NAMALWA (cell line): ENCODE measurements around the gene CENPW.

Source experiments
- DNase-seq: peaks from one replicate; pipeline ENCODE4 v3.0.0-alpha.2; 2015; ENCODE audit warnings: low spot score

CENPW gene

GRCh38 chr6:126339796-126340609, at the start of gene CENPW:
Gene CENPW, plus strand, starts transcription at chr6:126340115. Its CDS starts 159 bp downstream, at chr6:126340274.
- peak; percentile 97 for DNase-seq

GRCh38 chr6:126293891-126294524, 45.9 kb upstream of the CENPW start:
- no peak for DNase-seq

DNA sequence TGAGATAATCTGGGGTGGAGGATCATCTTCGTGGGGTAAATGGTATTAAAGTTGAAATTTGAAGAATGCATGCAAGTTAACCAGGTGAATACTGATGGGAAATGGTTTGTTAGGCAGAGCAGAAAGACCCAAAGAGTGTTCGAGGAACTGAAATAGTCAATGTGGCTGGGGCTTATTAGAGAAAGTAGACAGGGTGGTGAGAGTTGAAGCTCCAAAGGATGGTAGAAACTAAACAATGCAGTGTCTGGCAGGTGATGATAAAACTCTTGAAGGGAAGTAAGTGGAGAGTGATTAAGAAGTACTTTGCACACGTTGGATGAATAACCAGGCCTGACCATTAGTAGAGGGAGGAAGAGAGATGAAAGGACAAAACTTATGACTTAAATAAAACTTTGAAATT, 39.8 kb upstream of the CENPW start:
- no peak for DNase-seq

DNA sequence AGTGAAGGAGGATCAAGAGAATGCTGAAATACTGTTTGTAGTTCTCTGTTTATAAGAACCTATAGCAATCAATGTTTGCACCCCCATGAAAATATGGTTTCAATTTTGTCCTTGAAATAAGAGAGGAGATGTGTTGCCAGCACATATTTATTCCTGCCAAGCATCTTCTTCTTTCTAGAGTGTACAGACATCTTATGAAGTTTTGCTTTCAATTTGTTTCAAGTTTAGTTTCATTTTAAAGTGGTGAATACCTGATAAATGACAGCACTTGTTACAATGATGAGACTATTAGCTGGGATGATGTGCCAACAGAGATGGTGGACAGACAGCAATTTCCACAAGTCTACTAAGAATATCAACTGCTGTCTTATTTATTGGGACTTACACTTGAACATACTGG, 39.2 kb upstream of the CENPW start:
- DNase-seq = no peak

DNA sequence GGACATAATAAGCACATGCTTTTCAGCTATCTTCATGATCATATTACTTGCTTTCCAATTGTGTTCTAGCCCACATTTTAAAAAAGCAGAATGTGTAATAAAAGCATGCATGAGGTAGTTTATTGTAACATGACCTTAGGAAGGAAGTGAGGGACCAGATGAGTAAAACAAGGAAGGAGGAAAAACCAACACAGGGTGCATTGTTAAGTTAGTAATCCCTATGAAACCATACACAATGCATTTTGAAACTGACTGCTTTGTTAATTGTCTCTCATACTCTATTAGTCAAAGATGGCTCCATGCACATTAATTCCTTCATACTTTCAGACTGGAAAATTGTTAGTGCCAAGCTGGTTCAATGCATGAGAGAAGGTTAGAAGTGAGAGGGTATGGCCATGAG, 37.7 kb upstream of the CENPW start:
- DNase-seq = no peak

- DNase-seq = no peak
These were observed 32.1 kb upstream of the CENPW start for GRCh38 chr6:126307849-126308248.

DNA sequence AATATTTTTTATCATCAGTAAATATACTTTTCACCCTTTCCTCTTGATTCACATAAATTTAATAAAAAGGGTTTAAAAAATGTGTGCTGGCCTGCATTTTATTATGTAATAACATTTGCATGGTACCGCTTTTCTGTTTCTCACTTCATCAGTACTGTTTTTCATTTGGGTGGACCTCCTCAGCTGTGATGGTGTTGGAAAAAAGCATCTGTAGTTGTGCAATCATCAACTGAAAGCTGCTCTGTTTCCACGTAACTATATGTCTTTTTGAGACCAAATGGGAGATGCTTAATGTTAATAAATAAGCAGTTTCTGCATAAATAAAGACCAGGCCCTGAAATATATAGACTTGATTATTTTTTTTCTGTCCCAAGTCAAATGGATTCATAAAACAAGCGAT, 31.6 kb upstream of the CENPW start:
- no peak for DNase-seq

- DNase-seq = peak; percentile 28
These were observed 27.8 kb upstream of the CENPW start for GRCh38 chr6:126312013-126312665.

- no peak for DNase-seq
These were observed 26.0 kb upstream of the CENPW start for GRCh38 chr6:126313941-126314340.

GRCh38 chr6:126318797-126319196, 21.1 kb upstream of the CENPW start:
- no peak for DNase-seq

DNA sequence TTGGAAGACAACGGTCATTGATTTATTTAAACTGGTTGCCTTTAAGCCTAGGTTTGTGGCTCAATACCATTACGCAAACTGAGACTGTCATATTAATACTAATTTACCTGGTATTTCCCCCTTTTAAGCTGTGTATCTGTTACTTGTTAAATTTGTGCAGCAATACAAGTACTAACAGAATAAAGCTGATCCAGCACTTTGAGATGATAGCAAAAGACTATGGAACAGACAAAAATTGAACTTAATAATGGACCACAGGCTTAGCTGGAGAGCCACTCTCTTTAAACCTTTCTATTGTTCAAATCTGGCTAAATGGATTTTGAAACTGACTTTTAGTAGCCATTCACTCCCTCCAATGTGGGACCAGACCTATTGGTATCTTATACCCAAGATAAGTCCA, 6.2 kb upstream of the CENPW start:
- DNase-seq = no peak

GRCh38 chr6:126335210-126335609, 4.7 kb upstream of the CENPW start:
- no peak for DNase-seq

DNA sequence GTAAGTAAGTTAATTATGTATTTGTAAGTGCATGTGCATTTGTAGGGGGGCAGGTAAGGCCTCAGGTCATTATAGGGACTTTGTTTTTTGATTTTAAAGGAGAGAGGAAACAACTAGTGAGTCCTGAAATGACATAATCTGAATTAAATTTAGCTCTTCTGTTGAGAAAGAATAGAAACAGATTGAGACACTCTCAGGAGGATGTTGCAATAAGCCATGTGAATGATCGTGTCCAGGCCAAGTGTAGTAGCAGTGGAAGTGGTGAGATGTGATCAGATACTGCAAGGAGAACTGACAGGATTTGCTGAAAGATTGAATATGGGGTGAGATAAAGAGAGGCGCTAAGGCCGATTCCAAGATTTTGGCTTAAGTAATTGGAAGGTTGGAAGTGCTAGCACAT, 2.6 kb upstream of the CENPW start:
- DNase-seq = no peak

DNA sequence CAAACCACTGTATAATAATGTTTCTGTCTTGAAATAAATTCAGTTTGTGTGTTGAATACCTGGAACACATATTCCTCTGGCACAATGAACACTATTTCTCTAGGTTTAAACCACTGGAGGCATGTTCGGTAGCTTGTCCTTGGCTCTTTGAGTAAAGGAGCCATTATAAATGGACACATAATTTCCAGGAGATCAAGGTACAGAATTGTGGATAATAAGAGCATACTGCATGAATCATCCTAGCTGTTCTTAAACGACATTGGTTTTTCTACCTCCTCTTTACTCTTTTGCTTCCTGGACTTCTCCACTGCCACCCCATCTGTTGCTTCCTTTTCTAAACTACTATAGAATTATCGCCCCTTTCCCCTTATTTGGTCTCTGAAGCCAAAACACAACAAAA, 1.2 kb downstream of the CENPW start:
- DNase-seq = no peak

DNA sequence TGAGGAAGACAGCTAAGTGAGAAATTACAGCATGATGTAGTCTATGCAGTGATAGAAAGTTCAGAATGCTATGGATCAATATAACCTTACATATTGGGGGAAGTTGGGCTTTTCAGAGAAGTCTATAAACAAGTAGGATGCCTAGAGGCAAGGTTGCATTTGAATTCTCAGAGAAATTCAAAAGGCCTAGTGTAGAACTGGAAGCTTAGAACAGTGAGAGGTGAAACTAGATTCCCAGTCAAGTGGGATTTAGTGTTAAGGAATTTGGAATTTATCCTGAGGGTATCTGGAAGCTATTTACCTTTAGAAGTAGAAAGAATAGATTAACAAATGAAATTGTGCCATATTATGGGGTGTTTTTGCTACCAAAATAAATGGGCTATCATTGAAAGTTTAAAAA, 4.3 kb downstream of the CENPW start:
- DNase-seq = no peak

- no peak for DNase-seq
These were observed 12.0 kb downstream of the CENPW start for GRCh38 chr6:126351960-126352359.

GRCh38 chr6:126352514-126352913, 12.6 kb downstream of the CENPW start:
- no peak for DNase-seq

GRCh38 chr6:126356526-126356925, 16.6 kb downstream of the CENPW start:
- DNase-seq = no peak

GRCh38 chr6:126359936-126360537, 20.1 kb downstream of the CENPW start:
- no peak for DNase-seq

GRCh38 chr6:126361832-126362440, 22.0 kb downstream of the CENPW start:
- no peak for DNase-seq

GRCh38 chr6:126367849-126368248, 27.9 kb downstream of the CENPW start:
- DNase-seq = no peak

DNA sequence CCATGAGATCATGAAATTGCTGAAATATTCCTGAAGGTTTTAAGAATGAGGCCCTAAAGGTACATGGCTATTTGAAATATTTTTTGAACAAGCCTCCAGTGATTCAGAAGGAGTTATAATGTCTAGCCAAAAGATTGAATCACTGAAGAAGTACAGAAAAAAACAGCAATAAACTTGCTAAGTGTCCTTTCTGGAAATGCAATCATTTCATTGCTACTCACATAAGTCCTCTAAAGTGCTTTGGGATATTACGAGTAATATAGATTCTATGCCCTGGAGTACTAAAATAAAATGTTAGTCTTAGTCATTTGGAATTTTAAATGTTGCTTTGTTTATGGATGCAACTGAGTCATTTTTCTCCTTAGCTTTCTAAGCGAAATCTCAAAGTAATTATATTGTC, 32.7 kb downstream of the CENPW start:
- no peak for DNase-seq
